OCI-M2 (cell line): Measurements from ENCODE around the gene PARD3.
A peak's percentile ranks its signal among the peaks of the same experiment; 100 is the strongest.

ENCODE experiments used
- DNase-seq: peaks from one replicate; lab custom pipeline; 2025; ENCODE audit not compliant: unreplicated experiment; lab: John Stamatoyannopoulos, UW

PARD3 gene

GRCh38 chr10:34178196-34178595 is 636.9 kb downstream of the PARD3 start:
- no peak for DNase-seq

DNA sequence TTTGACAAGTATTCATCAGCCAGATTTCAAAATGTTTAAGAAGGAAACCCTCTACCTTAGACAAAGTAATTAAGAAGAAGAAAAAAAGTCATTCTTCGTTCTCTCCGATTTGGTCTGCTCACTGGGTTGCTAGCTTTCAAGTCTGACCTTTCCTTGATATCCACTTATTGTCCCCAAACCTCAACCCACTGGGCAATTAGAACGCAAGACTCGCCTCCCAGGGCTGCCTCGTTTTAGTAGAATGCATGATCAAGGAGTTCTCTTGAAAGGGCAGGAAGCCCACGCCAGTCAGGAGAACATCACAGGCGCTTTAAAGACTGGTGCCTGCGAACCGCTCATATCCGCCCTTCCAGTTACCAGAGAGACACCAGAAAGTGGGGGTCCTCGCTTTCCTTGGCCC is 637.7 kb downstream of the PARD3 start:
- no peak for DNase-seq

DNA sequence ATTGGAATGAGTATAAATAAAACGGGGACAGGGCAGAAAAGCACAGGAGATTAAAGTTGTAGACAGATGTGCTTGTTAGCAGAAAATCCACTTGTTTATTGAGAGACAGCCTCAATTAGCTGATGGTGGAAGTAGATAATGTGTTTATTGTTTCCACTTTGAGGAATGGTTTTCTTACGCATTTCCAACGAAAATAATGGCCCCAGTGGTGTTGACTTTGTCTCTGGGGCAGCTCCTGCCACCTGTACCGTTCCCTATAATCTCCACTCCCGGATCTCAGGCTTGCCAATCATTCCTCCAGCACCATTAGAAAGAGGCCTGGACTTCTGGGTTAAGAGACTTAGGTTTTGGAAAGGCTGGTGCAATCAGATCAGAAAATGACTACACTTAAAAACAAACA is 638.7 kb downstream of the PARD3 start:
- DNase-seq = no peak

DNA sequence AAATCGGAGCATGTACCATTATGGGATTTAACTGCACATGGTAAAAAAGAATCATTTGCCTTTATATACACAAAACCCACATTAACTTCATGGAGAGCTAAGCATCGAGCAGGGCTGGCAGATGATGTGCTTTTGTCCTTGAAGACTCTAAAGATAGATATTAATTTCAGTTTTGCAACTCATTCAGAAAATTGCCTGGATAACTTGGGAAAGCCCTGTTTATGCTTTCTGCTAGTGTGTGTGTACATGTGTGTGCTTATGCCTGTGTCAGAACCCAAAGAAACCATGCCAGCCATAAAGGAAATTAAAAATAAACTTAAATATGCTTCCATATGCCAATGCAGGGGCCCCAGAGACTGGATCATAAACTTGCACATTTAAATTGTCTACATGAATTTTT is 640.0 kb downstream of the PARD3 start:
- no peak for DNase-seq

GRCh38 chr10:34172936-34173533 is 642.1 kb downstream of the PARD3 start:
- DNase-seq = no peak

DNA sequence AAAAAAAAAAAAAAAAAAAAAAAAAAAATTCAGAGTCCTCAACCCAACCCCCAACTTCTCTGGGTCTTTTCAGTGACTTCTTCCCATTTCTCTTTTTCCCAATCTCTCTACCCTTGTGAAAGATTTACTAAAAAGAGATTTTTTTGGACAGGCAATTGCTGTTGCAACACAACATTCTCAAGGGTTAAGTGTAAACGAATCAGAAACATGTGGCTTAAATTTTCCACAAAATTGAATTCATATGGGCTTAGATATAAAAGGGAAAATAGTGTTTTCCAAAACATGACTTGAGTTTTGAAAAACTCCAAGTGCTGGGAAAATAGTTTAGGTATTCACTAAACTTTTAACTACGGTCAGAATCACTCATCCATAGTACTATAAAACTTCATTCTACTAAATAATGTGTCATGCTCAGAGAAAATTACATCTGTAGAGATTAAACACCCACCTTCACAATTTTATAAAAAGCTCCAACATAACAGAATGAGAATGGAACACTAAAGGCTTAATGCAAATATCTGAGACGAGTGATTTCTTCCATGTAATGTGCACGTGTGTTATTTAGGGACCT is 643.1 kb downstream of the PARD3 start:
- DNase-seq = no peak

DNA sequence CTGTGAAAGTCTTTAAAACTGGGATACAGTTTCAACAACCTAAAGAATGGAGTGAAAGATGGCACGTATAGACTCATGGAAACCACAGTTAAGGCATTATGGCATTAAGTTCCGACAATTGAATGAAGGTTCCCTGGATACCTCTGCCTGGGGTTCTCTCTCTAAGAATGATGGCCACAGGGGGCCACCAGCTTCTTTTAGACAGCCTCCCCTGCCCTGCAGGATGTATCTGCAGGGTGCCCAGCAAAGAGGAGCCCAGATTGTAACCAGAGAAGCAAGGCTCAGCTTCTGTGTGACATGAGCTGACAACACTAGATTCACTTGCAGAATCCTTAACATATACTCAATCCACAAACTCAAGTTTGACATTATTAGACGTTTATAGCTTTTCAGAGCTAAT is 645.4 kb downstream of the PARD3 start:
- DNase-seq = no peak

GRCh38 chr10:34169131-34169530 is 646.0 kb downstream of the PARD3 start:
- no peak for DNase-seq

DNA sequence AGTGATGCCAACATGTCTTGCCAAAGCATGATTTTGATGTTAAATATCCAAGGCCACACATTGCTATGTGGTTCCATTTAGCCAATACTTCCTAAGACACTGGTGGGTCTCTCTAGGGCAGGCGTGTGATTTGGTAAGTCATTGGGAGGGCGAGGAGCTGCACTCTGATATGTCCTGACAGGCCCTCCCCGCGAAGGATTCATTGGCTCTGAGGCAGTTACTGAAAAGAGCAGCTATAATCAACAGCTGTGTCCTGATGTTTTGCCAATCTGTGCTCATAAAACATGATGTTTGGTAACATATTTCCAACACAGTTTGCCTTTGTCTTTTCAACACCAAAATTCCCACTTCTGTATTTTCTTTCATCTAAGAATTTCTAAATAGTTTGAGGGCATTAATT is 646.7 kb downstream of the PARD3 start:
- DNase-seq = no peak

GRCh38 chr10:34166823-34167222 is 648.3 kb downstream of the PARD3 start:
- no peak for DNase-seq

GRCh38 chr10:34166354-34166753 is 648.7 kb downstream of the PARD3 start:
- DNase-seq = no peak

DNA sequence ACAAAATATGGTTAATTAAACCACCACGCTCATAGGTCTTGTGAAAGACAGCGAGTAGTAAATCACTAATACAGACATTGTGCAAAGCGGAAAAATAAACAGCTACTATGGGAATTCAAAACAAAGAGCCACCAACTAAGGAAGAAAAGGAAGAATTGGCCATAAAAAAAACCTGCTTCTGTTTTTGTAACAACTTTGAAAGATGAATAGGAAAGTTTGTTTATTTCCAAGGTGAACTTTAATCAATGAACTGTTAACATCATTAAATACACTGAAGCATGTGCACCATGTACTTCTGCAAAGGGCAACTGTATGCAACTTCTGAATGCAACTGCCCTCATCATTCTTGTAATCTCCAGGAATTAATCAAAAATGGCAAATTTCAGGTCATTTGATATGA is 651.1 kb downstream of the PARD3 start:
- no peak for DNase-seq

- DNase-seq = peak; percentile 57
These were observed 651.8 kb downstream of the PARD3 start for GRCh38 chr10:34163075-34163905.

DNA sequence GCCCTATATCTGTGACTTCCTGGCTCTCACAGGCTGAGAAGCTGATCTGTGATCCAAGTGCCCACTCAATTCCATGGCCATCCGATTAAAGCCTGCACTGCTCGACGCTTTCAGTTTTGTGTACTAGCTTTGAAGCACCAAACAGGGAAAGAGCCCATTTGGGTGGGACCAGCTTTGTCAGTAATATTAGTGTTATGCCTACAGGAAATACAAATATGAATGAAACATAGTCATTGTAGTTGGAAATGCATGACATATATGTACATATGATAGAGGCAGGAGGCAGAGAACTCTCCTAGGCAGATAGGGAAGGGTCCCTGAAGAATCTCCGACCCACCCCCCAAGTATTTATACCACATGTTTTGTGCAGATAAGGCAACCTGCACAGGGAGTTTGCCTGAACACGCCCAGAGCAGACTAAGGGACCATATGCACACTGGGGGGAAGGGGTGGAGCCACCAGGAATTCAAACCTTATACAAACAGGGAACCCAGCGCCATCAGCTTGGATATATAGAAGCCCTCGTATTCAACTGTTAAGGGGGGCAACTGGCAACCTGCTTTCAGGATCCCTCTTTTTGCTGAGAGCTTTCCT is 653.2 kb downstream of the PARD3 start:
- peak; percentile 55 for DNase-seq

DNA sequence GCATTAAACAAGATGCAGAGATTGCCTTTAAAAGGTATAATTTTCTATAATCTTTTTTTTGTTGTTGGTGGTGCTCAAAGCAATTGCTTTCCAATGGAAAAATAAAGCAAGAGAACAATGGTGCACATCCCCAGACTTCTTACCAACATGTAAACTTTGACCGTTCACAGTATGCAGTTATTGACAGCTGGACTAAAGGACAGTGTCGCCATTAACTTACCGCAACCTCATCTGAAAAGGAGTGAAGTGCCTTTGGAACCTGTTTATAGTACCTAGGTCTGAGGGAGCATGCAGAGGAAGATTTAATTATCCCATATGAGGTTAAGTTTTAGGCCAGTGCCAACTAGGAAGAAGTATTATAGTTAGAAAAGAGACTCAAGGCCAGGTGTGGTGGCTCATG is 654.5 kb downstream of the PARD3 start:
- no peak for DNase-seq

- DNase-seq = no peak
These were observed 657.6 kb downstream of the PARD3 start for GRCh38 chr10:34157501-34157900.

- DNase-seq = no peak
These were observed 658.2 kb downstream of the PARD3 start for GRCh38 chr10:34156781-34157425.

GRCh38 chr10:34155812-34156211 is 659.3 kb downstream of the PARD3 start:
- no peak for DNase-seq

GRCh38 chr10:34154383-34154900 is 660.7 kb downstream of the PARD3 start:
- DNase-seq = no peak

DNA sequence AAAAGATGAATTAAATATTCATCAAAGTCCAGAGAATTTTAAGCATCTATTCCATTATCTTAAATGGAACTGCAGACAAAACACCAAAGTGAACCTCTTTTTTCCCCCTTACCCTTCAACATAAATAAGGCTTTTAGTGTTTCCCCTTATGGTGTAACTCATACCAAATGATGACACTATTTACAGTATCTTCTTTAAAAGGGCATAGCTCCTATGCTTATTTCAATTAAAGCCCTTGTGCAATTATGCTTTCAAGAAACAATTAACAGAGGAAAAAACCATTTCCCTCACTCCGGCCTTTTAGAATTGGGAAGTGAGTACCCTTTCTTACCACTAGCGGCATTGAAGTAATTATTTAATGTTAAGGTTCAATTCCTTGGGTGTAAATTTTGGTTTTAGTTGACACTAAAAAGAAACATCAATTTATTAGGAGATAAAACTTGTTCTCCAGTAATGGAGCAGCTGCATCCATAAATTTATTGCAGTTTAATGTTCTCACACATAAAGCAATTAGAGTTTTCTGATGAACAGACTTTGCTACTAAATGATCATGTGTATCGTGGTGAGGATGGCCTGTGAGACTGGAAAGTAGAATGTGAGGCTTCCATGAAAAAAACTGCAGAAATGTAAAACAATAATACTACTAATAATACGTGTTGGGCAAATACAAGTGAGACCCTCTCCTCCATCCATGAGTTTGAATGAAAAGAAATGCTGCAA is 661.3 kb downstream of the PARD3 start:
- DNase-seq = no peak

GRCh38 chr10:34152434-34152833 is 662.7 kb downstream of the PARD3 start:
- no peak for DNase-seq
